ENCODE data around the gene ZNF618.

- TF ChIP-seq CTCF (conservative IDR thresholded peaks at IDR 0.05; ENCODE audit: low read depth, low read length) (no peak), EZH2phosphoT487 (IDR thresholded peaks at IDR 0.05; ENCODE audit: borderline replicate concordance, low read length) (no peak), EZH2 (IDR thresholded peaks at IDR 0.05; ENCODE audit: low read length, unreplicated experiment) (no peak)
Measured at GRCh38 chr9:113978725-113979342, 102.7 kb downstream of the ZNF618 start.

Measured in PC-3 (cell line).